EL (cell line): ENCODE results near the gene TOP3B.

Experiments used
- DNase-seq: peaks from one replicate; pipeline ENCODE4 v3.0.0-alpha.2; 2016

Gene TOP3B

DNA sequence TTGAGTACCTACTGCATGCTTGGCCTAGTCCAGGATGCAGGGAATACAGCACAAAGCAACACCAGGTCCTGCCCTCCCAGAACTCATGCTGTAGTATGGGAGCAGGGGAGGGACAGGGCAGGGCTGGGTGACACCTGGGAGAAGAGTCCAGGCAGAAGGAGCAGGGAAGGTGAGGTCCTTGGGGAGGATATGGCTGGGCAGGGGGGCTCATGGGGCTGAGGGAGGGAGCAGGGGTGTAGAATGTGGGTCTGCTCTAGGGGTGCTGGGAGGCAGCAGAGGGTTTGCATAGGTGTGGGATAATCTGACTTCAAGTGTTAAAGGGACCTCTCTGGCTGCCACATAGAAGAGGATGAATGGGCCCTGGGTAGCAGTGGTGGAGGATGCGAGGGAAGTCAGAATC, 4.8 kb downstream of the TOP3B start:
- no peak for DNase-seq

GRCh38 chr22:21975854-21976345, 6.7 kb downstream of the TOP3B start:
- DNase-seq, result no peak

GRCh38 chr22:21975273-21975672, 7.3 kb downstream of the TOP3B start:
- no peak for DNase-seq

GRCh38 chr22:21974058-21974649, 8.4 kb downstream of the TOP3B start:
- DNase-seq, result peak; percentile 22

- DNase-seq, result no peak
These were observed 9.8 kb downstream of the TOP3B start for GRCh38 chr22:21972806-21973205.

- peak; percentile 23 for DNase-seq
These were observed 10.3 kb downstream of the TOP3B start for GRCh38 chr22:21972293-21972779.

DNA sequence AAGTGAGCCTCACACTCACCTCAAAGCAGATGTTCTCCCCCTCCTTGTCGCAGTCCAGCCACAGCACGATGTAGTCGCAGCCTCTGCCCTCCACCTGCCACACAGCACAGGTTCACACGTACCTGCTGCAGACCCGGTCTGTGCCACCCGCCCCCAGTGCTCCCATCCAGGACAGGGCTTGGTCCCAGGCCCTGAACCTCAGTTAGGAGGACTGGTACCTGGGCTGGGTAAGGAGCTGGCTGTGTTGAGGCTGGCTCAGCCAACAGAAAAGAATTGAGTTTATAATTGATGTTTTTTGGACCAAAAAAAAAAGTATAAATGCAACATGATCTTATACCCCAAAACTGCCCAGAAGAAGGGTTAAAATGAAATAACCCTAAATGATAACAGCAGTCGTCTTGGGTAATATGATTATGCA, 10.7 kb downstream of the TOP3B start:
- no peak for DNase-seq

GRCh38 chr22:21970800-21971617, 11.6 kb downstream of the TOP3B start:
- no peak for DNase-seq

- DNase-seq, result no peak
These were observed 12.4 kb downstream of the TOP3B start for GRCh38 chr22:21970037-21970799.

- DNase-seq, result no peak
These were observed 14.0 kb downstream of the TOP3B start for GRCh38 chr22:21968452-21969129.

DNA sequence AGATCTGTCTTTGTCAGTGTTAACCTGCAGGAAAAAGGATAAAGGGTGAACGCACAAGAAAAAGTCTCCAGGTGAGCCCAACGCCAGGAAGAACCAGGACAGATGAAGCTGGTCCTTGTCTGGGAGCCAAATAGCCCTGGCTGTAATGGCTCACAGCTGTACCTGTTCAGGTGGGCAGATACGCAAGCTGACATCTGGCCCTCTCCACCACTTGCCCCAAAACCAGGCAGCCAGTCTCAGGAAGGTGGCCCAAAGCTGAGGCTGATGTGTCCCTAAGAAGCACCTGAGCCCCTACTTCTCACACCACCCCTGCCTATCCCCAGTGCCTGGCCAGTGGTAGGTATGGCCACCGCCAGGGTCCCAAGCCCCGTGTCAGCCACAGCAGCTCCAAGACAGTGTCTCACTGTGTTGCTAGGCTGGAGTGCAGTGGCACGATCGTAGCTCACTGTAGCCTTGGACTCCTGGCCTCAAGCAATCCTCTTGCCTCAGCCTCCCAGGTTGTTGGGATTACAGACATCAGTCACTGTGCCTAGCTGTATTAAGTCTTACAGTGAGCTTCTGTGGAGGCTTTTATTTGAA, 14.8 kb downstream of the TOP3B start:
- no peak for DNase-seq

GRCh38 chr22:21966643-21967516, 15.7 kb downstream of the TOP3B start:
- DNase-seq, result no peak

GRCh38 chr22:21965762-21966288, 16.8 kb downstream of the TOP3B start:
- DNase-seq, result no peak

DNA sequence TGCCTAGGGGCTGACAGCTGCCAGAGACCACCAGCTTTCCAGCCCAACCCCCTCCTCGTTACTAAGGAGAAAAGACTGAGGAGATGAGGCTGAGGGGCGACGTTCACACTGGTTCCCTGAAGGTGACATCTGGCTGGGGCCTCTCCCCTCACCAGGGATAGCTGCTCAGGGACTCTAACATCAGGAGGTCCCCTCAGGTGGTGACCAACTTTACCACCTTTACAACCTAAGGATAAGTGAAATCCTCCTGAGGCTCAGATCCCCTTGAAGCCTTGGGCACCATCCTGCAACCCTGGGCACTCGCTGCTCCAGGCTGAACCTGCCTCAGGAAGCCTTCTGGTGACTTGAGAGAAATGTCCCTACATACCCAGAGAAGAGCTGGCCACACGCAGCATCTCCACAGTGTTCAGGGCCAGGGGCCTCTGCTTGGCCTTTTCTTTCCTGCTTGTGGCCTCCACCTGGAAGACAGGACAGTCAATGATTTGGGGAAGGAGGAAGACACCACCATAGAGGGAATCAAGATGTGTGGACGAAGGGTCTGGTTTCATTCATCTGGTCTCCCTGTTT, 17.6 kb downstream of the TOP3B start:
- DNase-seq, result no peak

GRCh38 chr22:21964234-21964633, 18.4 kb downstream of the TOP3B start:
- DNase-seq, result no peak

- no peak for DNase-seq
These were observed 18.8 kb downstream of the TOP3B start for GRCh38 chr22:21963790-21964211.

- no peak for DNase-seq
These were observed 19.3 kb downstream of the TOP3B start for GRCh38 chr22:21963286-21963685.

DNA sequence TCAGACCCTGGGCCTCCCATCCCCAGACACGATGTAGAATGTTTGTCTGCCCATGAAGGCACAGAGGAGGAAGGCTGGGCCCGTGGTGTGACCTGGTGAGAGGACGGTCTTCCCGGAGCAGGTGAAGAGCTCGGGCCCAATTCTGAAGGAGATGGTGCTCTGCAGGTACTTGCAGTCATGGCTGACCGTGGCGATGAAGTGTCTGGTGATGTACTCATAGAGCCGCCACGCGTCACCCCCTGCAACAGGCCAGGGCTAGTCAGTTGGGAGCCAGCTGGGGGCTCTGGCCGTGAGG, 20.0 kb downstream of the TOP3B start:
- DNase-seq, result no peak

DNA sequence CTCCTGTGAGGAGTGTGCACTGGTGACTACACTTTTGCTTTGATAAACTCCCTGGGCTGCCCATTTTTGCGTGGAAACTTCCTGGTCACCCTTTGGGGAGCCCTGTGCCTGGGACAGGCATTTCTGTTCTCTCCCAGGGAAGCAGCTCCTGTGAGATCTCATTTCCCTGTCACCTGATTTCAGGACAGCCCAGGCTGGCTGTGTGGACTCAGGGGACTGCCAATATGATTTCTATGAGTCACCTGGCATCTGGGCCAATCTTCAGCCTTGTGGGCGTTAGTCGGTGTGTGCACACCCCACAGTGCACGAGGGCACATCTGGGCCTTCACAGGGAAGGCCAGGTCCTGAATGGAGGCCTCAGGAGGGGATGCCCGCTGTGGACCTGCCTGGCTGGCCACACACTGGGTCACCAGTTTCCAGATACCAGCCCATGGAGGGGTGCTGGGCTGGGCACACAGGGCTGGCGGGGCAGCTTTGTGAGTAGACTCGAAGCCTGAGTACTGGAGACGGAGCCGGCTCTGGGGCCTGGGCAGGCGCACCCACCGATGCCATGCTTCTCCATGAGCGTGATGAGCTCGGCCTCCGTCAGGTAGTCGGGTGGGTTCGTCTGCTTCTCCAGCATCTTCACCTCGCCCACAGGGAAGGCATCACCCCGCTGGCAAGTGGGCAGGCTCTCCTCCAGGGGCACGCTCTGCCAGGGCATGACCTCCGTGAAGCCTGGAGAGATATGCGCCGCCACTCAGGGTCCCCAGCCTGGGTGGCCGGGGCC, 20.5 kb downstream of the TOP3B start:
- peak; percentile 46 for DNase-seq
